K562 (cell line): ENCODE data around the gene NEK3. TPM values are rescaled to one million over a fixed set of nuclear protein-coding genes. Genes with fewer than 3 reads are reported as not detected.

ENCODE experiments used
- ARID3A ChIP-seq: IDR thresholded peaks from 2 replicates; pipeline ENCODE4 v1.6.1; 2012; ENCODE audit warnings: low read depth, low read length, improper control_type of control experiment, borderline replicate concordance
- ATF7 ChIP-seq: fragments of 450-650 bp; IDR thresholded peaks from 2 replicates; pipeline ENCODE4 v1.7.1; 2014; ENCODE audit warnings: mild to moderate bottlenecking, moderate library complexity
- BCOR ChIP-seq: fragments of 450-650 bp; IDR thresholded peaks from 2 replicates; pipeline ENCODE4 v1.6.1; 2016
- C11orf30 ChIP-seq: fragments of 450-650 bp; IDR thresholded peaks from 2 replicates; pipeline ENCODE4 v1.6.1; 2016; ENCODE audit warnings: low read depth, mild to moderate bottlenecking
- CBFA2T3 ChIP-seq: fragments of 450-650 bp; IDR thresholded peaks from 2 replicates; pipeline ENCODE4 v1.6.1; 2017
- CREB1 ChIP-seq, 2 experiments: sonication (generic) in 1 of 2; formaldehyde crosslinking in 1 of 2; IDR thresholded peaks; 2 replicates each; pipeline versions ENCODE4 v1.6.1 to v1.8.0; 2012 to 2022; ENCODE audit warnings: inconsistent platforms in 1 of 2, mild to moderate bottlenecking in 1 of 2, missing genetic modification reagents in 1 of 2, moderate library complexity in 1 of 2
- FOXM1 ChIP-seq, 2 experiments: fragments of 450-650 bp in 1 of 2; sonication (generic) in 1 of 2; formaldehyde crosslinking in 1 of 2; IDR thresholded peaks; 2 replicates each; pipeline versions ENCODE4 v1.6.1 to v1.9.0; 2017 to 2022; ENCODE audit warnings: low read depth in 2 of 2, mild to moderate bottlenecking in 2 of 2, missing genetic modification reagents in 1 of 2, moderate library complexity in 1 of 2
- GABPA ChIP-seq: fragments of 200-800 bp; sonication (Bioruptor generic); conservative IDR thresholded peaks from 2 replicates; pipeline ENCODE4 v1.6.1; 2016; ENCODE audit warnings: low read depth, missing genetic modification characterization, missing compliant biosample characterization
- HCFC1 ChIP-seq: IDR thresholded peaks from 2 replicates; pipeline ENCODE4 v1.6.1; 2012; ENCODE audit warnings: low read depth, low read length, improper control_type of control experiment
- KAT7 ChIP-seq: sonication (generic); formaldehyde crosslinking; IDR thresholded peaks from 2 replicates; pipeline ENCODE4 v1.8.0; 2022; ENCODE audit warnings: missing genetic modification reagents, mild to moderate bottlenecking, borderline replicate concordance
- MYC ChIP-seq, 2 experiments: fragments of 250-450 bp in 1 of 2; sonication (Bioruptor Pico) in 1 of 2; IDR thresholded peaks; 2 replicates each; pipeline versions ENCODE4 v1.5.1 to v1.6.1; 2012 to 2021; ENCODE audit warnings: low read depth in 2 of 2, borderline replicate concordance in 1 of 2, improper control_type of control experiment in 1 of 2, low read length in 1 of 2, mild to moderate bottlenecking in 1 of 2, moderate library complexity in 1 of 2
- NR2C1 ChIP-seq, 2 experiments: fragments of 450-650 bp; IDR thresholded peaks; 2 replicates each; pipeline ENCODE4 v1.6.1; 2017; ENCODE audit warnings: mild to moderate bottlenecking in 2 of 2, antibody characterized with exemption in 1 of 2, inconsistent platforms in 1 of 2, missing compliant biosample characterization in 1 of 2, missing genetic modification characterization in 1 of 2
- RNF219 ChIP-seq: fragments of 250-450 bp; sonication (Bioruptor Pico); IDR thresholded peaks from 2 replicates; pipeline ENCODE4 v1.5.0; 2022; ENCODE audit warnings: mild to moderate bottlenecking
- SMAD1 ChIP-seq: fragments of 150-350 bp; IDR thresholded peaks from 2 replicates; pipeline ENCODE4 v1.6.1; 2014; ENCODE audit warnings: low read length, low read depth; ENCODE audit not compliant: partially characterized antibody
- SMAD4 ChIP-seq: fragments of 250-450 bp; sonication (Bioruptor Pico); conservative IDR thresholded peaks from 2 replicates; pipeline ENCODE4 v1.8.0; 2021; ENCODE audit warnings: inconsistent platforms, mild to moderate bottlenecking, moderate library complexity
- SREBF1 ChIP-seq: fragments of 150-350 bp; IDR thresholded peaks from 2 replicates; pipeline ENCODE4 v1.6.1; 2014; ENCODE audit warnings: antibody characterized with exemption, low read depth, low read length, borderline replicate concordance
- SRSF7 ChIP-seq: fragments of 200-400 bp; formaldehyde crosslinking; optimal IDR thresholded peaks from 2 replicates; pipeline ENCODE3; 2017; ENCODE audit warnings: mild to moderate bottlenecking, low read depth, low read length
- TAF1 ChIP-seq: IDR thresholded peaks from 2 replicates; pipeline ENCODE4 v1.6.1; 2011; ENCODE audit warnings: mild to moderate bottlenecking, low read length, moderate library complexity; ENCODE audit not compliant: insufficient read depth, control insufficient read depth, severe bottlenecking; ENCODE audit errors: extremely low read depth
- ZC3H11A ChIP-seq: IDR thresholded peaks from 2 replicates; pipeline ENCODE4 v1.6.1; 2012; ENCODE audit warnings: low read depth, low read length, improper control_type of control experiment
- ZNF695 ChIP-seq: fragments of 450-650 bp; formaldehyde crosslinking; IDR thresholded peaks from 2 replicates; pipeline ENCODE4 v1.4.0; 2020; ENCODE audit warnings: mild to moderate bottlenecking, moderate library complexity
- ZNF780A ChIP-seq: fragments of 250-450 bp; sonication (Bioruptor Pico); IDR thresholded peaks from 2 replicates; pipeline ENCODE4 v1.5.0; 2021; ENCODE audit warnings: mild to moderate bottlenecking
- polyA plus RNA-seq, 8 experiments: library from polyadenylated mRNA; depleted of rRNA in 4 of 8; stranded (reverse) in 5 of 8; unstranded in 3 of 8; fragments of >200 nt; fragmentation: Nextera tagmentation in 2 of 8; fragmentation: Illumina TruSeq in 1 of 8; extraction: Ambion mirVana in 2 of 8; extraction: Trizol in 1 of 8; gene quantifications; 2 replicates each; pipeline versions ENCODE4 v1.2.1 to v1.2.3, GENCODE V29; 2011 to 2014; ENCODE audit warnings: inconsistent platforms in 1 of 8, missing spikeins in 1 of 8
- total RNA-seq, 7 experiments: library from RNA; depleted of rRNA in 6 of 7; stranded (reverse); fragments of >200 nt in 6 of 7; fragmentation: Illumina TruSeq in 2 of 7; extraction: Trizol in 2 of 7; gene quantifications; 2 replicates each; pipeline versions ENCODE4 v1.2.1 to v1.2.3, GENCODE V29; 2011 to 2021; ENCODE audit warnings: low replicate concordance in 1 of 7

The NEK3 gene
- total and polyA plus RNA-seq, 9 of the 15 experiments (the other 6 are each of a cell fraction or from before 2014, with no cell fraction given): 6.2 to 11.0 (median 9.3) TPM

GRCh38 chr13:52194184-52194868 is 34.9 kb upstream of the NEK3 start (continued):
- TF ChIP-seq CREB1 (IDR thresholded peaks at IDR 0.05): no peak
- peak; percentile 44; the same call in 1 of the 2 replicates for TF ChIP-seq CREB1 (CRISPR knock-in tag; IDR thresholded peaks at IDR 0.05)
- no peak for TF ChIP-seq SREBF1
- TF ChIP-seq ARID3A: no peak
- TF ChIP-seq KAT7 (CRISPR knock-in tag): 0 out of 2 replicates have a peak, but pooled peaks have one; percentile 77
- TF ChIP-seq C11orf30: peak; percentile 89
- no peak for TF ChIP-seq ZNF780A (CRISPR knock-in tag)
- TF ChIP-seq GABPA: peak; percentile 98
- peak; percentile 58 for TF ChIP-seq ATF7
- TF ChIP-seq MYC (IDR thresholded peaks at IDR 0.05; ENCODE audit: low read depth, low read length): peak; percentile 63
- no peak for TF ChIP-seq MYC (CRISPR knock-in tag; IDR thresholded peaks at IDR 0.05; ENCODE audit: borderline replicate concordance, low read depth)
- TF ChIP-seq BCOR: peak; percentile 48; the same call in 1 of the 2 replicates
- peak; percentile 93 for TF ChIP-seq TAF1
- no peak for TF ChIP-seq CBFA2T3
- 0 out of 2 replicates have a peak, but pooled peaks have one; percentile 39 for TF ChIP-seq RNF219 (CRISPR knock-in tag)
- TF ChIP-seq NR2C1 (IDR thresholded peaks at IDR 0.05): no peak
- TF ChIP-seq NR2C1 (tag; IDR thresholded peaks at IDR 0.05): peak; percentile 47
- no peak for TF ChIP-seq ZNF695
- peak; percentile 28 for TF ChIP-seq SMAD1
- TF ChIP-seq FOXM1 (IDR thresholded peaks at IDR 0.05; ENCODE audit: low read depth): no peak
- no peak for TF ChIP-seq FOXM1 (CRISPR knock-in tag; IDR thresholded peaks at IDR 0.05; ENCODE audit: low read depth)
- TF ChIP-seq ZC3H11A: 0 out of 2 replicates have a peak, but pooled peaks have one; percentile 43
- TF ChIP-seq SMAD4 (CRISPR knock-in tag): no peak
- peak; percentile 83 for TF ChIP-seq HCFC1
- TF ChIP-seq SRSF7: no peak
